ENCODE results near the gene SUSD2. TPM values are rescaled to one million over a fixed set of nuclear protein-coding genes. Genes with fewer than 3 reads are reported as not detected.

Gene SUSD2
- total and polyA plus RNA-seq, 2 of the 4 experiments (the other 2 are of a cell fraction), result 0.18 to 1.6 TPM

GRCh38 chr22:24183321-24184031 is 2.2 kb downstream of the SUSD2 start:
- Histone ChIP-seq H3K27me3 (ENCODE audit: control insufficient read depth, insufficient read depth, low read length) (no peaks in the 10 kb centered on the region), H3K9me1 (ENCODE audit: insufficient read depth, low read length) (no peaks in the 10 kb centered on the region), H4K8ac (ENCODE audit: low read depth in 2 of 2, low read length in 2 of 2) (no peak overlapping the region), H2BK120ac (ENCODE audit: low read depth, low read length) (no peak overlapping the region), H3K23ac (ENCODE audit: low read depth, low read length) (no peak overlapping the region), H3K4me1 (ENCODE audit: control insufficient read depth, insufficient read depth, low read length) (no peaks in the 10 kb centered on the region), H2BK20ac (ENCODE audit: low read depth, low read length) (no peak overlapping the region), H2BK5ac (ENCODE audit: low read depth, low read length, poor library complexity, severe bottlenecking) (no peak overlapping the region), H4K20me1 (ENCODE audit: insufficient read depth, low read length) (no peaks in the 10 kb centered on the region), H3K79me1 (ENCODE audit: low read depth in 1 of 2, low read length in 2 of 2) (no peaks in the 10 kb centered on the region), H3K9me3 (ENCODE audit: control insufficient read depth, insufficient read depth, low read length) (no peaks in the 10 kb centered on the region), H4K5ac (ENCODE audit: low read depth, low read length) (no peak overlapping the region), H3K9ac (ENCODE audit: low read depth, low read length) (no peak overlapping the region), H2AK5ac (ENCODE audit: low read depth, low read length) (no peak overlapping the region), H3K4ac (ENCODE audit: low read depth, low read length) (no peak overlapping the region), H3K18ac (ENCODE audit: low read depth, low read length) (no peak overlapping the region), H3K36me3 (ENCODE audit: control insufficient read depth, insufficient read depth, low read length) (no peaks in the 10 kb centered on the region), H4K91ac (ENCODE audit: insufficient read depth, low read depth, low read length) (no peak overlapping the region), H2AK9ac (replicated peaks; ENCODE audit: low read depth, low read length, poor library complexity) (no peak overlapping the region), H3K56ac (ENCODE audit: extremely low read depth, insufficient read depth, low read length) (no peak overlapping the region), H3K4me3 (ENCODE audit: insufficient read depth, low read depth, low read length) (no peak overlapping the region), H3K4me2 (ENCODE audit: low read depth, low read length) (no peak overlapping the region), H3K27ac (ENCODE audit: insufficient read depth, low read length) (no peak overlapping the region), H2AFZ (replicated peaks; ENCODE audit: low read length, poor library complexity) (no peak overlapping the region), H3K14ac (replicated peaks; ENCODE audit: low read depth, low read length) (no peak overlapping the region), H2BK15ac (ENCODE audit: low read depth, low read length) (no peak overlapping the region)
- BruUV-seq (replicated peaks), result no TSS peak
- TF ChIP-seq ELK1 (IDR thresholded peaks at IDR 0.05; ENCODE audit: borderline replicate concordance, low read depth, low read length), result no peak
- no peak for TF ChIP-seq MXI1 (IDR thresholded peaks at IDR 0.05; ENCODE audit: borderline replicate concordance, low read depth, low read length)
- intact Hi-C loops (cut with micrococcal nuclease) (no loop called here), in situ Hi-C loops (cut with MboI; ENCODE audit: low sequenced_read_pairs) (no loop called here), dilution Hi-C loops (cut with HindIII; ENCODE audit: low sequenced_read_pairs, unreplicated experiment) (no loop called here)
- ATAC-seq (ENCODE audit: low read depth), result no peak
- ChIA-PET POLR2A (ENCODE audit: unreplicated experiment) (no interaction called here), CTCF (no interaction called here)
- no peak for DNase-seq
- WGBS, 2 experiments (ENCODE audit: extremely low coverage in 2 of 2, insufficient read length in 1 of 2), result 87% methylated on average over 10 of the region's 24 CpGs; no CpG with 5 or more reads in 1 of the 2 experiments

Data from IMR-90 (cell line).